GM12872 (cell line): Measurements from ENCODE around the gene ZBTB16.

Experiments
- TF ChIP-seq, protein P1 (sequence below): IDR thresholded peaks from 3 replicates; pipeline ENCODE4 v1.5.1; 2011; ENCODE audit warnings: low read depth, mild to moderate bottlenecking, low read length, moderate library complexity; ENCODE audit not compliant: insufficient read depth

ZBTB16 gene

DNA sequence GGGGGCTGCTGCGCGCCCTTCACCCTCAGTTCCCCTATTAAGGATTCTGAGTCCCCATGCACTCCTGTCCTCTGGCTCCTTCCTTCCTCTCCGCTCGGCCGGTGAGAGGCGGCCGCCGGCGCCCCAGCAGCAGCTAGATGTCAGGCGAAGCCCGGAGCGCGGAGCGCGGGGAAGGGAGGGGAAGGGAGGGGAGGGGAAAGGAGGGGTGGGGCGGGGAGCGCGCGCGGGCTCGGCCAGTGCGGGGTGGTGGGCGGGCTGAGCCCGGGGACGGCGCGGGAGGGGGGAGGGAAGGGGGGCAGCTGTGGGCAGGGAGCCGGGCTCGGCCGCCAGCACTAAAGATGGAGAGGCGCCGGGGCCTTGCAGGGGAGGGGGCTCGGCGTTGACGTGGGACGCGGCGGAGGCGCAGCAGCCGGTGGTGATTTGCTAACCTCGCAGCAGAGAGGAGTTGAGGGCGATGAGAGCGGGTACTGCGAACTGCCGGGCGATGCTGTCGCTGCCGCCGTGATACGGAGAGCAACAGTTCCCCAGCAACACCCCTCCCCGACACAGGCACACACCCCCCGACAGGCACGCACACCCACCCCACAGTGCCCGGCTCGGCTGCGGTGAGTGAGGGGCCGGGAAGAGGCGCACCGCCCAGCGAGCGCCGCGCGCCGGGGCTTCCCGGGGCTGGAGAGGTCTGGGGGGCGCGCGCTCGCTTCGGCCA, at the start of gene ZBTB16:
Gene ZBTB16, plus strand, starts transcription at position 434 of the 706 bp plus-strand sequence. CDS start 3,590 bp downstream, outside the sequence.
- TF ChIP-seq, protein P1, sequence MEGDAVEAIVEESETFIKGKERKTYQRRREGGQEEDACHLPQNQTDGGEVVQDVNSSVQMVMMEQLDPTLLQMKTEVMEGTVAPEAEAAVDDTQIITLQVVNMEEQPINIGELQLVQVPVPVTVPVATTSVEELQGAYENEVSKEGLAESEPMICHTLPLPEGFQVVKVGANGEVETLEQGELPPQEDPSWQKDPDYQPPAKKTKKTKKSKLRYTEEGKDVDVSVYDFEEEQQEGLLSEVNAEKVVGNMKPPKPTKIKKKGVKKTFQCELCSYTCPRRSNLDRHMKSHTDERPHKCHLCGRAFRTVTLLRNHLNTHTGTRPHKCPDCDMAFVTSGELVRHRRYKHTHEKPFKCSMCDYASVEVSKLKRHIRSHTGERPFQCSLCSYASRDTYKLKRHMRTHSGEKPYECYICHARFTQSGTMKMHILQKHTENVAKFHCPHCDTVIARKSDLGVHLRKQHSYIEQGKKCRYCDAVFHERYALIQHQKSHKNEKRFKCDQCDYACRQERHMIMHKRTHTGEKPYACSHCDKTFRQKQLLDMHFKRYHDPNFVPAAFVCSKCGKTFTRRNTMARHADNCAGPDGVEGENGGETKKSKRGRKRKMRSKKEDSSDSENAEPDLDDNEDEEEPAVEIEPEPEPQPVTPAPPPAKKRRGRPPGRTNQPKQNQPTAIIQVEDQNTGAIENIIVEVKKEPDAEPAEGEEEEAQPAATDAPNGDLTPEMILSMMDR: no peak

- TF ChIP-seq, protein P1: no peak
These were observed 48.6 kb upstream of the ZBTB16 start for GRCh38 chr11:114010931-114011330.

DNA sequence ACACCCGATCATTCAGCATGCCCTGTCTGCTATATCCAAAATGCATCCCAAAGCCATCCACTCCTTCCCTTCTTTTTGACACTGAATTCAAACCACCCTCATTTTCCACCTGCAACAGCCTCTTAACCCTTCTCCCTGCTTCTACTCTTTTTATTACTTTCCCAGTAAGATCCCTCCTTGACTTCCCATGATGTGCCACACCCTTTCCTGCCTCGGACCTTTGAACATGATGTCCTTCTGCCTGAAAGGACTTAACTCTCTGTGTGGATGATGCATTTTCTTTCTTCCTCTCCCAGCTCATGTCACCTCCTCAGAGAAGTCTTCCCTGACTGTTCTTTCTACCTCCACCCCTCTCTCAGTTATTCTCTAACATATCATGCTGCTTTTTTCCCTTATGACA, 48.1 kb upstream of the ZBTB16 start:
- TF ChIP-seq, protein P1: no peak

- TF ChIP-seq, protein P1: no peak
These were observed 44.4 kb upstream of the ZBTB16 start for GRCh38 chr11:114015117-114015516.

GRCh38 chr11:114016986-114017385, 42.5 kb upstream of the ZBTB16 start:
- TF ChIP-seq, protein P1: no peak

- TF ChIP-seq, protein P1: no peak
These were observed 41.8 kb upstream of the ZBTB16 start for GRCh38 chr11:114017723-114018122.

- TF ChIP-seq, protein P1: no peak
These were observed 40.5 kb upstream of the ZBTB16 start for GRCh38 chr11:114019046-114019445.
